Measurements from ENCODE around the gene METTL6. TPM values are rescaled to one million over a fixed set of nuclear protein-coding genes. Genes with fewer than 3 reads are reported as not detected.

Gene METTL6
- total and polyA plus RNA-seq, 4 donors, result 8.6 to 35.4 (median 13.2) TPM

GRCh38 chr3:15377961-15378791, 49.2 kb downstream of the METTL6 start:
- H3K9me3 ChIP-seq (ENCODE audit: control insufficient read depth in 4 of 4, insufficient read depth in 3 of 4, low read length in 3 of 4), result no peaks in the 10 kb centered on the region
- peak overlapping the region in 1 of 2 donors; percentile 50 for H3K27ac ChIP-seq (ENCODE audit: low read depth in 1 of 2, low read length in 1 of 2)
- no peak overlapping the region for H3K4me3 ChIP-seq
- peak; percentile 81 for TF ChIP-seq CTCF (IDR thresholded peaks at IDR 0.05; ENCODE audit: control extremely low read depth, extremely low read depth)
- no peaks in the 10 kb centered on the region for H3K27me3 ChIP-seq (ENCODE audit: control insufficient read depth in 3 of 3, insufficient read depth in 3 of 3, low read length in 2 of 3)
- no peaks in the 10 kb centered on the region for H3K4me1 ChIP-seq (ENCODE audit: control insufficient read depth in 5 of 5, insufficient read depth in 5 of 5, low read length in 5 of 5)
- DNase-seq, result peak; percentile 95 to 97 (median 96)
- ATAC-seq (ENCODE audit: insufficient read depth, low FRiP score), result peak; percentile 97
- WGBS, 2 donors, result 22 to 25% methylated on average over 16 of the region's 16 CpGs
- H3K36me3 ChIP-seq (ENCODE audit: control insufficient read depth in 4 of 4, insufficient read depth in 4 of 4, low read length in 4 of 4), result no peaks in the 10 kb centered on the region
- no peak overlapping the region for H3K9ac ChIP-seq (ENCODE audit: insufficient read depth in 1 of 2, low read length in 2 of 2)

- no peaks in the 10 kb centered on the region for H3K36me3 ChIP-seq (ENCODE audit: control insufficient read depth in 4 of 4, insufficient read depth in 4 of 4, low read length in 4 of 4)
- H3K4me1 ChIP-seq (ENCODE audit: control insufficient read depth in 5 of 5, insufficient read depth in 5 of 5, low read length in 5 of 5), result no peaks in the 10 kb centered on the region
- no peak overlapping the region for H3K27ac ChIP-seq (ENCODE audit: low read depth in 1 of 2, low read length in 1 of 2)
- ATAC-seq (ENCODE audit: insufficient read depth, low FRiP score) (no peak), DNase-seq (no peak)
- H3K9me3 ChIP-seq (ENCODE audit: control insufficient read depth in 4 of 4, insufficient read depth in 3 of 4, low read length in 3 of 4), result no peaks in the 10 kb centered on the region
- no peak for TF ChIP-seq CTCF (IDR thresholded peaks at IDR 0.05; ENCODE audit: control extremely low read depth, extremely low read depth)
- no peak overlapping the region for H3K9ac ChIP-seq (ENCODE audit: insufficient read depth in 1 of 2, low read length in 2 of 2)
- 94% methylated on average over 22 of the region's 22 CpGs for WGBS, 2 donors
- H3K4me3 ChIP-seq, result no peak overlapping the region
- no peaks in the 10 kb centered on the region for H3K27me3 ChIP-seq (ENCODE audit: control insufficient read depth in 3 of 3, insufficient read depth in 3 of 3, low read length in 2 of 3)
These were observed 51.8 kb downstream of the METTL6 start for GRCh38 chr3:15375461-15376000.

GRCh38 chr3:15372918-15373317, 54.4 kb downstream of the METTL6 start:
- 89 to 92% methylated on average over 4 of the region's 4 CpGs for WGBS, 2 donors
- peaks cover 0 to 2% (median 0%) of the 10 kb centered on the region in 5 donors for H3K4me1 ChIP-seq (ENCODE audit: control insufficient read depth in 5 of 5, insufficient read depth in 5 of 5, low read length in 5 of 5)
- no peak for TF ChIP-seq CTCF (IDR thresholded peaks at IDR 0.05; ENCODE audit: control extremely low read depth, extremely low read depth)
- DNase-seq (no peak), ATAC-seq (ENCODE audit: insufficient read depth, low FRiP score) (no peak)
- no peak overlapping the region for H3K9ac ChIP-seq (ENCODE audit: insufficient read depth in 1 of 2, low read length in 2 of 2)
- H3K4me3 ChIP-seq, result no peak overlapping the region
- peaks cover 0 to under 1% (median 0%) of the 10 kb centered on the region in 3 donors for H3K27me3 ChIP-seq (ENCODE audit: control insufficient read depth in 3 of 3, insufficient read depth in 3 of 3, low read length in 2 of 3)
- H3K9me3 ChIP-seq (ENCODE audit: control insufficient read depth in 4 of 4, insufficient read depth in 3 of 4, low read length in 3 of 4), result no peaks in the 10 kb centered on the region
- H3K36me3 ChIP-seq (ENCODE audit: control insufficient read depth in 4 of 4, insufficient read depth in 4 of 4, low read length in 4 of 4), result no peaks in the 10 kb centered on the region
- no peak overlapping the region for H3K27ac ChIP-seq (ENCODE audit: low read depth in 1 of 2, low read length in 1 of 2)
